ENCODE results near the gene EXOC1L.

Gene EXOC1L

GRCh38 chr4:55876387-55876786, 56.8 kb downstream of the EXOC1L start:
- TF ChIP-seq CTCF (conservative IDR thresholded peaks at IDR 0.05; ENCODE audit: low read depth, low read length), result no peak
- H3K4me3 ChIP-seq (ENCODE audit: low read depth, low read length), result no peak overlapping the region
- DNase-seq (ENCODE audit: low read depth), result peak; percentile 47

GRCh38 chr4:55879224-55879623, 59.6 kb downstream of the EXOC1L start:
- DNase-seq (ENCODE audit: low read depth), result no peak
- no peak for TF ChIP-seq CTCF (conservative IDR thresholded peaks at IDR 0.05; ENCODE audit: low read depth, low read length)
- H3K4me3 ChIP-seq (ENCODE audit: low read depth, low read length), result no peak overlapping the region

- no peak for DNase-seq (ENCODE audit: low read depth)
- H3K4me3 ChIP-seq (ENCODE audit: low read depth, low read length), result no peak overlapping the region
- no peak for TF ChIP-seq CTCF (conservative IDR thresholded peaks at IDR 0.05; ENCODE audit: low read depth, low read length)
These were observed 61.2 kb downstream of the EXOC1L start for GRCh38 chr4:55880652-55881280.

- no peak for DNase-seq (ENCODE audit: low read depth)
- TF ChIP-seq CTCF (conservative IDR thresholded peaks at IDR 0.05; ENCODE audit: low read depth, low read length), result no peak
- no peak overlapping the region for H3K4me3 ChIP-seq (ENCODE audit: low read depth, low read length)
These were observed 64.7 kb downstream of the EXOC1L start for GRCh38 chr4:55884093-55884850.

GRCh38 chr4:55884851-55885219, 65.2 kb downstream of the EXOC1L start:
- TF ChIP-seq CTCF (conservative IDR thresholded peaks at IDR 0.05; ENCODE audit: low read depth, low read length), result no peak
- no peak for DNase-seq (ENCODE audit: low read depth)
- no peak overlapping the region for H3K4me3 ChIP-seq (ENCODE audit: low read depth, low read length)
